T47D (cell line): Measurements from ENCODE around the gene ARHGEF6.

Experiments
- DNase-seq, 2 experiments: peaks; one replicate each; pipeline versions ENCODE4 v3.0.0 to v3.0.0-alpha.2; 2011 to 2012; ENCODE audit warnings: low read depth in 1 of 2, low spot score in 1 of 2
- JUND ChIP-seq: IDR thresholded peaks from 2 replicates; pipeline ENCODE4 v1.6.1; 2012; ENCODE audit warnings: low read depth
- in situ Hi-C: cut with HindIII; loops from 2 replicates; pipeline ENCODE4 v1.10.0; 2016; ENCODE audit warnings: low sequenced_read_pairs, low pct_unique_long_range_greater_than_20kb

The ARHGEF6 gene

DNA sequence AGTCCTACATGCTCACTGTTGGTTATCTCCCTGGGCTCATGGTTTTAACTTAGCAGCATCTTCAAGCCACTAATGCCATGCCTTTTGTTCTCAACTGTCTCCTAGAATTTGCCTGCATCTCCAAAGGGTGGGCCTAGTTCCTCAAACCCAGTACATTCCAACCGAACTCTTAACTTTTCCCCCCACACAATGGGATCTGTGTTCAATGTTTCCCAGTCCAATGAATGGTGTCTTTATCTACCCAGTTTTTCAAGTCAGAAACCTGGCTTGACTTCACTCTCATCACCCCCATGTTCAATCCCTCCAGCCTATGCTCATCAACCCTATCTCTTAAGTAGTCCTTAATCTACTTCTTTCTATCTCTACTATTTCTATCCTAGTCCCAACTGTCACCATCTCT is 119.8 kb downstream of the ARHGEF6 start:
- in situ Hi-C loops = no loop called here
- TF ChIP-seq JUND = no peak
- no peak for DNase-seq

GRCh38 chrX:136659174-136659573 is 121.6 kb downstream of the ARHGEF6 start:
- in situ Hi-C loops = no loop called here
- TF ChIP-seq JUND = no peak
- DNase-seq = no peak

- TF ChIP-seq JUND = no peak
- no peak for DNase-seq
- in situ Hi-C loops = no loop called here
Measured at GRCh38 chrX:136658151-136658550, 122.6 kb downstream of the ARHGEF6 start.

DNA sequence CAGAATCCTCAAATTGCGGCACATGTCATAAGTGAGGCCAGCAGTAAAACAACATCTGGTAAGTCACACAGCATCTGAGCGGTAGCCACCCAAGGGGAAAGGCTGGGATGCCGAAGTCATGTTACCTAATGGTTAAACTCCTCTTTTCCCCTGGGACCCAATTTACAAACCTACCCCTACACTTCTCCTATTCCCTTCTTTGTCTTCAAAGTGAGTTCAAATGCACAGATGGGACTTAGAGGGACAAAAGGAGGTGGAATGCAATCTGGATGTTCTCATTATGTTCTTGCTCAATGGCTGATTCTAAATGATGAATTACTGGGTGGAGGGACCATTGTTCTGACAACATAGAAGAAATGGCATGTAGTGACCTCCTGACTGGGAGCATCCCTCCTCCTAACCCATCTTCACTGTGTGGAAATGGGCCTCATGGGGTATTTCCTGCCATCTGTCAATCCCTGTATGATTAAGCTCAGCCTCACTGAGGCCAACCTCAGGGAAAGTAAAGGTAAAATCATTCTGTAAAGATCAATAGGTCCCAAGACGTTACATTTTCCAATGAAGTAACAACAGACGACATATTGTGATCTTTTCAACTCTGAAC is 124.3 kb downstream of the ARHGEF6 start:
- in situ Hi-C loops = no loop called here
- no peak for DNase-seq
- TF ChIP-seq JUND = no peak

DNA sequence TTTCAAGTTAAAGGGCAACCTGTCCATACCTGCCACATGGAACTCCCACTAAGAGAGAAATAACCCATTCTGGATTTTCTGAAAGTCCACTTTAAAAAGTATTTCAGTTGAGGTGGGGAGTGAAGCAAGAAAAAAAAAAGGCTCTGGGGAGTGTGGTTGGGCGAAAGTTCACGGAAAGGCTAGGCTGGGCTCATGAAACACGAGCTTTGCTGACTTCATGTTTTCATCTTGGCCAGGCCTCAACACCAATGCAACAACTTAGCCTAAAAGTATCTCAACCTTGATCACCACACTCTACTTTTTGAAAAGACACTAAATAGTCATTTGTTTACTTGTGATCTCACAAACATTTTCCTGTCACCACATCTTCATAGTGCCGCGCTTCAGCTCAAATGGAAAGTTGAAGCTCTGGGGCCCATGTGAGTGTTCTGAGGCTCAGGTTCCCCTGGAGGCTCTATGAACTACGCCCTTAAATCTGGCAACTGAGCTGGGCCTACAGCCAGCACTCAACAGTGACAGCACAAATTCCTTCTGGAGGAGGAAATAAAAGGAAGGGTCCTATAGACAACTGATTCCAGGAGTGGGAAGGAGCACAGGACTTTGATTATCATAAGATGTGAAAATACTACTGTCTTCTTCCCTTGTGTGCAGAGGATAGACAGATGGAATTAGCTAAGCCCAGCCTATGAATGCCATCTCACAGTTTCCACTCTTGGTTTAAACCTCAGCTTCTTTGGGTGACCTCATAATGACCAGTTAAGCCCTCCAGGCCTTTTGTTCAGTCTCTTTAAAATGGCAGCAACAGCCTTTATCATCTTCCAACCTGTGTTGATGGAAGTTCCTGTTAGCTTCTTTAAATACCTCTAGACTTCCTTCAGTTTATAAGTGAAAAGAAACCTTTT is 127.7 kb downstream of the ARHGEF6 start:
- DNase-seq = no peak
- in situ Hi-C loops = no loop called here
- TF ChIP-seq JUND = no peak

DNA sequence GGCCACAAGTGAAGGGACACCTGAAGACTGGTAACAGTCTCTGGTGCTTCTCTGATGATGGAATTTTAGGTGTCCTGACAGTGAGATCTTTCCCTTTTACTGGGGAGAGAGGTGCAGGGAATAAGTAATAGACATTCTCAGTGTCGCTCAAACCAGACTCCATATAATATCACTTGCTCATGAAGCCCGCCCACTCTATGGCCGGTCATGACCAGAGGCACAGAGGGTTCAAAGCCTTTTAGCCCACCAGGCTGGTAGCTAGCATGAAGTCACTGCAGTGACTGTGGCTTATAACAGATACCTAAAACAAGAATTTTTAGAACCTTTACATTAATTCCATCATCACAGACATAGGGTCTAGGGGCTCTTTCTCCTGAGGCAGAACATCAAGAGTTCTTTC is 129.9 kb downstream of the ARHGEF6 start:
- in situ Hi-C loops = no loop called here
- DNase-seq = no peak
- TF ChIP-seq JUND = no peak

GRCh38 chrX:136647677-136648360 is 132.9 kb downstream of the ARHGEF6 start, which contains the start of gene CD40LG:
TSS of gene CD40LG (plus strand) at chrX:136648158. CDS start at chrX:136648249, 91 bp downstream.
- no peak for DNase-seq
- no peak for TF ChIP-seq JUND
- in situ Hi-C loops = no loop called here

- DNase-seq = no peak
- TF ChIP-seq JUND = no peak
- in situ Hi-C loops = no loop called here
Measured at GRCh38 chrX:136646602-136647239, 134.0 kb downstream of the ARHGEF6 start.

DNA sequence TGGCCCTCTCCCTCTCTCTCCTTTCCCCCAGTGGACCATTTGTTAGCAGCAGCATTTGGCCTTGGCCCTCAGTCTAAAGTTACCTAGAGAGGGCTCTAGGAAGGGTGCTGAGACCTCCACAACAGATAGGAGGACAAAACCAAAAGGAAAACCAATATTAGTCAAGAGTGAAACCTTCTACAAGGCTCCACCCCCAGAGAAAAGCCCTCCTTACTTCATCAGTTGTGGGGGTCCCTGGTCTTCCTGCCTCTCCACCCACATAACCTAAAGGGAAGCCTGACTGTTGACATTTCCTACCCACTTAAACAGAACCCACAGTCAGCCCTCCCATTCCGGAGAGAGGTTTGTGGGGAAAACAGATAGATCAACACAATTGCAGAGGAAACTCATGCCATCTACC is 137.5 kb downstream of the ARHGEF6 start:
- TF ChIP-seq JUND = no peak
- no peak for DNase-seq
- in situ Hi-C loops = no loop called here

GRCh38 chrX:136639506-136640176 is 141.1 kb downstream of the ARHGEF6 start:
- in situ Hi-C loops = no loop called here
- no peak for TF ChIP-seq JUND
- DNase-seq = no peak

- TF ChIP-seq JUND = no peak
- in situ Hi-C loops = no loop called here
- DNase-seq = no peak
Measured at GRCh38 chrX:136636121-136636520, 144.6 kb downstream of the ARHGEF6 start.

DNA sequence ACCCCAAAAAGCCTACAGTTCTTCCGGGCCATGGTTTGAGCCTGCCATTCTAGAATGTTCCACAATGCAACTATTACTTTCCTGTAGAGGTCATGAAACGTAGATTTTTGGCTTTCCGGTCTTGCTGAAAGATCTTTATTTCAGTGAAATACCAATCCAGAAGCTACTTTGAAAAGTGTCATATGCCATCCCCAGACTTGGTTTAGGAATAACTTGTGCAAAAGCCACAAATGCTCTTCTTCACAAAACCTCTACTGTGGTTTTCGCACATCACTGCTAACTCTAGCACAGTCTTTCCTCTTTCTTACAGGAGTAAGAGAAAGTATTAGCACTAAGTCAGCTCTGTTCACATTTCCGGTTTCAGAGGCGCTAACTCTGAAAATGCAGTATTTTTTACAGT is 145.5 kb downstream of the ARHGEF6 start:
- in situ Hi-C loops = no loop called here
- DNase-seq = no peak

More for the DNA sequence above, 145.5 kb downstream of the ARHGEF6 start:
- no peak for TF ChIP-seq JUND
